HG03575 (cell line): ENCODE measurements around the gene PDHX.

Source experiments
- ATAC-seq: cut with Tn5 transposase; IDR thresholded peaks from one replicate; pipeline ENCODE4 v1.9.1; 2021; ENCODE audit not compliant: unreplicated experiment, insufficient number of reproducible peaks, low FRiP score; ENCODE audit errors: extremely low read depth

Gene PDHX

GRCh38 chr11:34940026-34940677 is 23.7 kb downstream of the PDHX start:
- no peak for ATAC-seq

DNA sequence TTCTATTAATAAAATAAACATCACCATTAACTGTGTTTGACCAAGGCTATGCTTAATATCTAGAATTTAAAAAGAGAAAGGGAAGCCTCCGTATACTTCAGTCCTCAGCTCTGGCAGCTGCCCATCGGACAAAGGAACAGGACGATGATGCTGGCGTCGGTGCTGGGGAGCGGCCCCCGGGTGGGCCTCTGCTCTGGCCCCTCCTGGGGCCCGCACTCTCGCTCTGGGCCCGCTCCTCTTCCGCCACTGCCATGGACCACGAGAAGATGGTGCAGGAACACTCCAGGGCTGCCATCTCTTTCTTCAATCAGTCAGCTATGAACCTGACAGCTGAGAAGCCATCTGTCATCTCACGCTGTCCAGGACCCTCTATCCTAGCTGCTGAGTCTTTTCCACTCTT is 25.3 kb downstream of the PDHX start:
- no peak for ATAC-seq

- no peak for ATAC-seq
Observed at GRCh38 chr11:34944692-34945091, 28.3 kb downstream of the PDHX start.

DNA sequence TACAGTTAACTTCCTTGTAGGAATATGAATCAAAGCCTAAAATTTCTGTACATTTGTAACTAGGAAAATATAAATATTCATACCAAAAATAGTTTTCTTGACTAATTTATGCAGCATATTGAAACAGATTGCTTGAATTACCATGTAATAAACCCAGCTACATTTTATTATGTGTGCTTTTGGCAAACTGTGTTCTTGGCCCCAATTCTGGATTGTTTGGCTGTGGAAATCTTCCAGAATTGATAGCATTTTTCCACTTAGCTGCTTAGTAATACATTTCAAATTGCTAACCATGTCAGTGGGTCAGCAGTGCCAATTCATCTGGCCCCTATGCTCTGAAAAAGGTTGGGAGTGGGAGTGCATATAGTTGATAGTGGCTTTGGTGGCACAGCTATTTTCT is 32.3 kb downstream of the PDHX start:
- no peak for ATAC-seq

GRCh38 chr11:34953955-34954354 is 37.5 kb downstream of the PDHX start:
- ATAC-seq = no peak

GRCh38 chr11:34957206-34957605 is 40.8 kb downstream of the PDHX start:
- no peak for ATAC-seq

- ATAC-seq = no peak
Observed at GRCh38 chr11:34957606-34958005, 41.2 kb downstream of the PDHX start.

- ATAC-seq = no peak
Observed at GRCh38 chr11:34959770-34960169, 43.4 kb downstream of the PDHX start.

DNA sequence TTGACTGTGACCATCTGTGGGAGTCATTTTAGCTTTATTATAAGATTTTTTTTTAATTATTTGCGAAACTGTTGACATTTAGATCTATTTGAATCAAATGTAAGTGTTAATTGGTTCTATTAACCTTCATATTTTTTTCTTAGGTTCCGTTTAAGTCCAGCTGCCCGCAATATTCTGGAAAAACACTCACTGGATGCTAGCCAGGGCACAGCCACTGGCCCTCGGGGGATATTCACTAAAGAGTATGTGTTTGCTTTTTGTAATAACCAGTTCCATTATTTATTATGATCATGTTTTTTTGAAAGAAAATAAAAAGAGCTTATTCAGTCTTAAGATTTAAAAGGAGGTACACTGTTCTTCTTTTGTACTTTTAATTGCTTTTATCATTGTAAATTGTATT is 43.9 kb downstream of the PDHX start:
- no peak for ATAC-seq

GRCh38 chr11:34962034-34962433 is 45.6 kb downstream of the PDHX start:
- no peak for ATAC-seq

GRCh38 chr11:34963351-34963750 is 46.9 kb downstream of the PDHX start:
- no peak for ATAC-seq

DNA sequence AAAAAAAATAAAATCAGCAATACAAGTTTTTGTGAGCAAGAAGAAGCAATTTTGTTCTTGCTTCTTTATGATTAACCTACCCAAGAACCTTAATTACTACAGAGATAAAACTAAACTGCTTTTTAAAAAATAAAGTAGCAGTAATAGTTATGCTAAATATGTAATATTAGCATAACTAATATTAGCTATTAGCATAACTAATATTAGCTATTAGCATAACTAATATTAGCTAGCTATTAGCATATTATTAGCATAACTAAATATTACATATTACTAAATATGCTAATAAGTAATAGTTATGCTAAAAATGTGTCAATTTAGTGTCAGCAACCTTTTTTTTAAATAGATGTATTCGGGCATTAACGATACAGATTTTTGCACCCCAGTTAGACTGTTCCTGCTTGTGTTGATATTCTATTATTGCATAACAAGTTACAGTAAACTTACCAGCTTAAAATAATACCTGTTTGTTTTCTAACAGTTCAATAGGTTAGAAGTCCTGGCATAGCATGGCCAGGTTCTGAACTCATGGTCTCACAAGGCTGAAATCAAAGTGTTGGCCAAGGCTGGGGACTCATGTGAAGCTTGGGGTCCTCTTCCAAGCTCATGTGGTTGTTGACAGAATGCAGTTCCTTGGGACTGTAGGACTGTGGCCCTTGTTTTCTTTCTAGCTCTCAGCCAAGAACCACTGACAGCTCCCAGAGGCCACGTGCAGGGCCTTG is 48.4 kb downstream of the PDHX start:
- ATAC-seq = no peak

DNA sequence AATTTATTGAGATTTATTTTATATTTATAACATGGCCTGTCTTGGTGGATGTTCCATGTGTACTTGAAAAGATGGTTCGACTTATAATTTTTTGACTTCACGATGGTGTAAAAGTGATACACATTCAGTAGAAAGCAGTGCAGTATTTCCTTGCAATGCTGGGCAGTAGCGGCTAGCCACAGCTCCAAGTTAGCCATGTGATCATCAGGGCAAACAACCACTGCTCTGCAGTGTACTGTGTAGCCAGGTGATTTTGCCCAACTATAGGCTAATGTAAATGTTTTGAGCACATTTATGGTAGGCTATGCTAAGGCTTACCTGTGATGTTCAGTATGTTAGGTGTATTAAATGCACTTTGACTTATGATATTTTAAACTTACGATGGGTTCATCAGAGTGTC is 52.4 kb downstream of the PDHX start:
- ATAC-seq = no peak

DNA sequence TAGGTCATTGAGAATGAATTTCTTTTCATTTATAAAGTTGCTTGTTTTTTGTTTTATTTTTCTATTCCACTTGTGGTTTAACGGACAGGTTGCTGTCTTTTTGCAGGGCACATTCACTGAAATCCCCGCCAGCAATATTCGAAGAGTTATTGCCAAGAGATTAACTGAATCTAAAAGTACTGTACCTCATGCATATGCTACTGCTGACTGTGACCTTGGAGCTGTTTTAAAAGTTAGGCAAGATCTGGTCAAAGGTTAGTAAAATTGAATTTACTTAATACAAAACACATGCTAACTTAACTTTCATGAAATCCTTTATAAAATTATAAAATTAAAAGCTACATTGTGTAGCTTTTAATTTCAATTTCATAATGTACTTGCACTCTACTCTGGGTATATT is 53.6 kb downstream of the PDHX start:
- ATAC-seq = no peak

DNA sequence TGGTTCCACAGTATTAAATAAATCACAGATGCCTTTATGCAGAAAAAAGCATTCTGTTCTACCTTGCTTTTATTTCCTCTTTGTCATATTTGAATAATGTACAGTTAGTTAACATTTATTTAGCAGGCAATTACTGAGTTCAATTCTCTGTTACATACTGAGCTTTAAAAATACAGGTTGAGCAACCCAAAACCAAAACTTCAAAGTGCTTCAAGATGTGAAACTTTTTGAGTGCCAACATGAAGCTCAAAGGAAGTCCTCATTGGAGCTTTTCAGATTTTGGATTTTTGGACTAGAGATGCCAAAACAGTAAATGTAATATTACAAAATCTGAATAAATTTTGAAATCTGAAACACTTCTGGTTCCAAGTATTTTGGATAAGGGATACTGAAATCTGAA is 54.1 kb downstream of the PDHX start:
- ATAC-seq = no peak

GRCh38 chr11:34971928-34972327 is 55.5 kb downstream of the PDHX start:
- no peak for ATAC-seq

GRCh38 chr11:34972366-34972765 is 55.9 kb downstream of the PDHX start:
- no peak for ATAC-seq

DNA sequence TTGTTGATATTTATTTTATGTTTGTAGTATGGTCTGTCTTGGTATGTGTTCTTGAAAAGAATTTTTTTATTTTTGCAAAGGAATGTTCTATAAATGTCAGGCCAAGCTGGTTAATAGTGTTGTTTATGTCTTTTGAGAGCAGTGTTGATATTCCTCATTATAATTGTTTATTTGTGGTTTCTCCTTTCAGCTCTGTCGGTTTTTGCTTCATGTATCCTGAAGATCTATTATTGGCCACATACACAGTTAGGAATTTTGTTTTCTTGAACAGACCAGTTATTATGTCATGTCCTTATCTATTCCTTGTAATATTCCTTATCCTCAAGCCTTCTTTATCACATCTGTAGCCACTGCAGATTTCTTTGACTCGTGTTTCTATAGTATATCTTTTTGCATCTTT is 56.5 kb downstream of the PDHX start:
- no peak for ATAC-seq

GRCh38 chr11:34975482-34975881 is 59.1 kb downstream of the PDHX start:
- ATAC-seq = no peak

- ATAC-seq = no peak
Observed at GRCh38 chr11:34976496-34977088, 60.2 kb downstream of the PDHX start.
